Measurements from ENCODE around the gene MRPL39.
A peak's percentile ranks its signal among the peaks of the same experiment; 100 is the strongest.

The MRPL39 gene

DNA sequence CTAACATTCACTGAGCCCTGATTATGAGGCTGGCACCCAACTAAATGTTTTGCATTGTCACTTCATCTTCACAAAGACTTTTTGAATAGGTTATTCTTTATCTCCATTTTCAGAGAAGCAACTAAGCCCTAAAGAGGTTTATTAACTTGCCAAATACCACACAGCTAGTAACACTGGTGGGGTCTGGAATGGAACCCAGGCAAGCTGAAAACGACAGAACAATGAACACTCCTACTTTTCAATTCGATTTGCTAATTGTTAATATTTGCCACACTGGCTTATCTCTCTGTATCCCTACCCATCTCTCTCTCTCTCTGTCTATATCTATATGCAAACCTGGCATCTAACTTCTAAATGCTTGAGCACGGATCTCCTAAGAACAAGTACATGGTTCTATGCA lies 40.6 kb downstream of the MRPL39 start:
- no peak for DNase-seq

DNA sequence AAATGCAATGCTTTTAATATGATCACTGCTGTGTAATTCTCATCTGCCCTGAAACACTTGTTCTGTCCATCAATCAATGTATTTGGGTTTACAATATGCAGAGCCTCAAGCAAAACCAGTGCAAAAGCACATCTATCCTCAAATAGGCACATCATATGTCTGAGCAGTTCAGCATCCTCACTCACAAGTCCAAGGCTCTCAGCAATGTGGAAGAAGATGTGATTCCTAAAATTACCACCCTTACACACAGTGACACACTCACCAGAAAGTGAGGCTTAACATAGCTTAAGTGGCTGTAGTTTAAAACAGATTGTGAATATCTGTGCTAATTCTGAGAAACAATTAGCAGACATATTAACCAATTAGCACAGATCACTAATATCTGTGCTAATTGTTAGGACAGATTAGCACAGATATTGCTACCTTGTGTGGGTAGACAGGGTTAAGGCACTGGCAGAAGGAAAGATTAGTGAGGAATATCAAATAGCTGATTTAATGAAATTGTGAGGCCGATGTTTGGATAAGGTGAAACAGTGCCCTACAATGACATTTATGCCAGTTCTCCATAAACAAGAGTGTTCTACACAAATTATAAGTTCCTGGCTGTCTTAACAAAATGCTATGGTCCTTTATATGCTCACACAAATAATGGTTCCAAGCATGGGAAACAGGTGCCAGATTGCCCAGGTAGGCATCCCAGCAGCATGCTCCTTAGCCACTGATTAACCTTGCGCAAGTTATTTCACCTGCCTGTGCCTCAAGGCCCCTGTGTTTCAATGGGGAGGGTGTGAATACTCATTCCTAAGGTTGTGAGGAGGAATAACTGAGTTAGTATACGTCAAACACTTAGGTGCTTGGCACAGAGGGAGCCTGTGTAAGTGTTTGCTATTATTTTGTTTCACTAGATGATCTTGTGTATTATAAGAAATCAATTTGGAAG lies 41.7 kb downstream of the MRPL39 start:
- no peak for DNase-seq

DNA sequence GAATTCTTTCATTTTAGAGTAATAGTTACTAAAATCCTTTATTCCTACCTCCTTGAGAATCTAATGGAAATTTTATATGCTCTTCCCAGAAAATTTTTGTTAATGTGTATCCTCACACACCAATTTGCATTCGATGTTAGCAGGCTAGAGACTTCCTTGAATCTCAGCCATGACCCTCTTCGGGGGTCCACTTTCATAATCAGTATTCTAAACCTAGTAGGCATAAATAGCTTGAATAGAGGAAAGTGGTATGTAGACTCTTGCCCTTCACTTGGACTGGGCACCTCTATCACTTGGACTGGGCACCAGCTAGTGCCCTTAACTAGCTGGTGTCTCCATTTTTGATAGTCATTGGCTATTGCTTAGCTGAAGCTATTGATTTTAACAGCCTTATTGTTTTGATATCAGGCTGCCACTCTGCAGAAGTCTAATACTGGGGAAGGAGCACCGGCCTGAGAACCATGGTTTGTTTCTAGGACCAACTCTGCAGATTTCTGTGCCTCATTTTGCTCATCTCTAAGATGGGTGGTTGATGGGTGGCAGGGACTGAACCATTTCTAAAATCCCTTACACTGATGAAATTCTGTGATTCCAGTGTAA lies 42.8 kb downstream of the MRPL39 start:
- DNase-seq, result no peak

DNA sequence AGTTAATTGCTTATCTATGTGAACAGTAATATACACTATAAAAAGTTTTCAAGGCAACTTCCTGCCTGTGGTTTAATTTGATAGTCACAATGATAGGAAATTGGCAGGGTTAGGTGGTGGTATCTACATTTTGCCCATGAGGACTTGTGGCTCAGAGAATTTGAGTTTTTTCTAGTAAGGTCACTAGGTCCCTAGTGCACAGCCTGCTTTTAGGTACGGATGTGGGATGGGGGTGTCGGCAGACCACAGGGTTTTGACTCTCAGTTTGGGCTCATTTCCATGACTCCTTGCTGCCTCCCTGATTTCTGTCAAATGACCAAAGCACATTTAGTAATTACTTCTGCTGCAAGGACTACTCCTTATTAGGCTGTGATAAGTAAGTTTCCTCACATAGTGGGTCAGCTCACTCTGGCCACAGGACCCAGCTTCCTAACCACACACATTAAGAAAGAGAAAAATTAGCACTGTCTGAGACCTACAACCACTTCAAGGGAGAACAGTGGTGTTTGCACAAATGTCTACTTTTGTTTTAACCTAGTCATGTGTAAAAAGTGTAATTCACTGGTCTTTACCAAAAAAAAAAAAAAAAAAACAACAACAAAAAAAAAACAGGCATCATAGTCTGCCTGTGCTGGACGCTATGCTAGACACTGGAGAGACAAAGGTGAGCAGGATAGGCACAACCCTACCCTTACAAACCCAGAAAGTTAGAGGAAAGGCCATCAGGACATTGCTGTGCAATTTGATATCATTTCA lies 43.7 kb downstream of the MRPL39 start:
- DNase-seq, result no peak

DNA sequence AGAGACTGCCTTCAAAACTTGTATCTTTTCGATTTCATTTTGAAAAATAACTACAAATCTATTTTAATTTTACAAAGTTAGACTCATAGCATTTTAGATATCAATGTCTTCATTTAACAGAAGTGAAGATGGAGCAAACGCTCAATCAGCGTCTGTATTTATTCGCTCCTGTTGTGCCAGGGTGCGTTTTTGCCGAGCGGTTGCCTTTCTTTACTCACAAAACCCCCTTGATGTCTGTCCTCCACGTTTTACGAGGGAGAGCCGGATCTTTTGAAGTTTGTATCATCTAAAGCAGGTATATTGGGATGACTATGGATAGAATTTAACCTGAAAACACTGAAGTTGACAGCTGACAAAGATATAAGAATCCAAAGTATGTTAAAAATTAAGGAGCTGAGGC lies 44.6 kb downstream of the MRPL39 start:
- no peak for DNase-seq

DNA sequence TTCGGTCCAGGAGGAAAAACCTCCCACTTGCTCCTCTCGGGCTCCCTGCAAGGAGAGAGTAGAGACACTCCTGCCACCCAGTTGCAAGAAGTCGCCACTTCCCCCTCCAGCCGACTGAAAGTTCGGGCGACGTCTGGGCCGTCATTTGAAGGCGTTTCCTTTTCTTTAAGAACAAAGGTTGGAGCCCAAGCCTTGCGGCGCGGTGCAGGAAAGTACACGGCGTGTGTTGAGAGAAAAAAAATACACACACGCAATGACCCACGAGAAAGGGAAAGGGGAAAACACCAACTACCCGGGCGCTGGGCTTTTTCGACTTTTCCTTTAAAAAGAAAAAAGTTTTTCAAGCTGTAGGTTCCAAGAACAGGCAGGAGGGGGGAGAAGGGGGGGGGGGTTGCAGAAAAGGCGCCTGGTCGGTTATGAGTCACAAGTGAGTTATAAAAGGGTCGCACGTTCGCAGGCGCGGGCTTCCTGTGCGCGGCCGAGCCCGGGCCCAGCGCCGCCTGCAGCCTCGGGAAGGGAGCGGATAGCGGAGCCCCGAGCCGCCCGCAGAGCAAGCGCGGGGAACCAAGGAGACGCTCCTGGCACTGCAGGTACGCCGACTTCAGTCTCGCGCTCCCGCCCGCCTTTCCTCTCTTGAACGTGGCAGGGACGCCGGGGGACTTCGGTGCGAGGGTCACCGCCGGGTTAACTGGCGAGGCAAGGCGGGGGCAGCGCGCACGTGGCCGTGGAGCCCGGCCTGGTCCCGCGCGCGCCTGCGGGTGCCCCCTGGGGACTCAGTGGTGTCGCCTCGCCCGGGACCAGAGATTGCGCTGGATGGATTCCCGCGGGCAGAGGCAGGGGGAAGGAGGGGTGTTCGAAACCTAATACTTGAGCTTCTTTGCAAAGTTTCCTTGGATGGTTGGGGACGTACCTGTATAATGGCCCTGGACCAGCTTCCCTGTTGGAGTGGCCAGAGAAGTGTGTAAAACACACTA lies 45.3 kb downstream of the MRPL39 start:
- DNase-seq, result peak; percentile 66

DNA sequence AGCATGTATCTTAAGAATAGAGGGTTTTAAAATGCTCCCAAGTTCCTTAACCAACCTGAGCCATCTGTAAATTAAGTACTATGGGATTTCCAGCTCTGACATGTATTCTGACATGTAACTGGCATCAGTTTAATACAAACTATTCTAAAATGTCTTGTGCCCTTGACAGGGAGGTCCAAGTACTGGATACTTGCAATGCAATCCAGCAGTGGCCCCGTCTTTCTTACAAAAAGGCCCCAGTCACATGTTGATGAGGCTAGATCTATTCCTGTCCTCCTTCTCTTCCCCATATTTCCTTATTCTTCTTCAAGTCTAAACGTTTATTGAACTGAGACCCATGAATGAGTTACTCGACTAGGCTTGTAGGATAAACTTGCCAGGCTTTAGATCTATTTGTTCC lies 46.4 kb downstream of the MRPL39 start:
- no peak for DNase-seq

DNA sequence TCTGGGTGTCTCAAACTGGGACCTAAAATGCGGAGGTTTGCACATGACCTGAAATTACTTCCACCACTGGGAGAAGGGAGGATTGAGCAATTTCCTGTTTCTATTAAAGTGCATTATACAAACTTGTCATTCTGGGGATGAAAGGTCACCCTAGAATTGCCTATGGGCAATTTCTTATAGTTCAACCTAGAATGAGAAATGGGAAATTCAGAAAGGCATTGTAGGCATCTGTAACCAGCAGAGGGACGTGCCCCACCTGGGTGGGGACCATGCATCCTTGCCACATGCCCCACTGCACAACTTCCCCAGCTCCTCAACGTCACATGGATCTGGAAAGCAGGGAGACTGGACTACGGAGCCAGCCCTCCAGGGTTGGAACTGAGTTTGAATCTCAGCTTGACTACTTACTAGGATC lies 47.0 kb downstream of the MRPL39 start:
- DNase-seq, result no peak

DNA sequence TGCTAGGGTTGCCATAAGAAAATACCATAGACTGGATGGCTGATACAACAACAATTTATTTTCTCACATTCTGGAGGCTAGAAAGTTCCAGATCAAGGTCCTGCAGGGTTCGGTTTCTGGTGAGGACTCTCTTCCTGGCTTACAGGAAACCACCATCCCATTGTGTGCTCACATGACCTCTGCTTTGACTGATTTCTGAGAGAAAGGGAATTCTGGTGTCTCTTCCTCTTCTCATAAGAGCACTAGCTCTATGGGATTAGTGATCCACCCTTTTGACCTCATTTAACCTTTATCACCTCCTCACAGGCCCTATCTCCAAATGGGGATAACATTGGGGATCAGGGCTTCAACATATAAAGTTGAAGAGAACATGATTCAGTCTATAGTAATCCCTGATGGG lies 47.5 kb downstream of the MRPL39 start:
- DNase-seq, result no peak

DNA sequence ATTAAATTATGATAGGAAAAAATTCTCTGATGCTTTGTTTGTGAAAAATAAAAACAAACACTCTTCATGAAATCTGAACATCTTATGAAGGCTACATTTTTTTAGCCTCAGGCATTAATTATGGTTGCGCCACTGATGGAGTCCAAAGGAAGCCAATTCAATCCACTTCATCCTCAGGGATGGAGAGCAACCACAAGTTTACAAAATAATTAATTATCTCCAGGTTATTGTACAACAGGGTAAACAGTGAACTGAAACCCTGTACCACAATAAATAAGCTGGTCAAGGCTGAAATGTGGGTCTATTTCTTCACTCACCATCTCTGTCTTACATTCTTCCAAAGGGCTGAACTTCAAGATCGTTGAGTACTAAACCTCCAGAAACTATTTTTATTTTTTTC lies 49.2 kb downstream of the MRPL39 start:
- DNase-seq, result no peak

DNA sequence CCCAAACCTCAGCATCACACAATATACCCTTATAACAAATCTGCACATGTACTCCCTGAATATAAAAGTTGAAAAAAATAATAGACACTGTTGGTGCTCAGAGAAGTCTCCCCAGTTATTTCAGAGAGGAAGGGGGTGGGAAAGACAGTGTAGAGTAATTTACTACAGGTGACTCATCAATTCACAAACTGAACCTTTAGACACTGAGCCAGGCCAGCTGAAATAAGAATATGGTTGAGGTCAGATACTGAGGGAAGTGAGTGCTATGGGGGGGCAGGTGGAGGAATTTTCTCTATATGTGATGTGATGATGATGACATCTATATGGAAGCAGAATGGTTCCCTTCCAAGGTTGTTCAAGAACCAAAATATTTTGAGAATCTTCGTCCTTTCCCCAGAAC lies 50.1 kb downstream of the MRPL39 start:
- no peak for DNase-seq

DNA sequence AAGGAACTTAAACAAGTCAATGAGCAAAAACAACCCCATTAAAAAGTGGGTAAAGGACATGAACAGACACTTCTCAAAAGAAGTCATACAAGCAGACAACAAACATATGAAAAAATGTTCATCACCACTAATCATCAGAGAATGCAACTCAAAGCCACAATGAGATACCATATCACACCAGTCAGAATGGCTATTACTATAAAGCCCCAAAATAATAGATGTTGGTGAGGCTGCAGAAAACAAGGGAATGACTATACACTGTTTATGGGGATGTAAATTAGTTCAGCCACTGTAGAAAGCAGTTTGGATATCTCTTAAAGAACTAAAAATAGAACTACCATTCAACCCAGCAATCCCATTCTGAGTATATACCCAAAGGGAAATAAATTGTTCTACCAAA lies 51.2 kb downstream of the MRPL39 start:
- DNase-seq, result no peak

DNA sequence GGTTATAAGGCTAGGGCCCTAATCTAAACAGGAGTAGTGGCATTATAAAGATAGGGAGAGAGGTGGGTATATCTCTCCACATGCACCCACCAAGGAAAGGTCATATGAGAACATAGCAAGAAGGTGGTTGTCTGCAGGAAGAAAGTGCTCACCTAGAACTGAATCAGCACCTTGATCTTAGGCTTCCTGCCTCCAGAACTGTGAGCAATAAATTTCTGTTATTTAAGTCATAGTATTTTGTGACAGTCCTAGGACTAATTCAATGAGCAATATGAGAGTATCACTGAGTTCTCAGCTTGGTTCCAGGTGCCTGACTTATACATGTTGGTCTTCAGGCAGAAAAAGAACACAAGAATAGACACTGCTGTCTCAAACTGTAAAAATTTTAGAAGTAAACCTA lies 51.8 kb downstream of the MRPL39 start:
- no peak for DNase-seq

DNA sequence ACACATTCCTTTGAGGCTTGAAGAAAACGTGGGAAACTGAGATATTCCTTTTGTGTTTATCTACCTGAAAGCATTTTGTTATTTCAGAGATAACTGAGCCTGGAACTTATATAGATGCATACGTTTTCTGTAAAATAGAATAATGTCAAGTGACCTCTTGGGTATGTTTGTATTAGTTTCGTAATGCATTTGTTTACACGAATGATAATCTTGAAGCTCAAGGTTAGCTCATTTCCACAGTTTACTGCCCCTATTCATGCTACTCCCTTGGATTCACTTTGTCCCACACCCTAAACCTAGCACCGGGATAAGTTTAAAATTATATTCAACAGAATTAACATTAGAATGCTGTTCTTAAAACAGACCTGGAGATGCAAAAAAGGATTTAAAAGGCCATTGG lies 54.4 kb downstream of the MRPL39 start:
- DNase-seq, result no peak

DNA sequence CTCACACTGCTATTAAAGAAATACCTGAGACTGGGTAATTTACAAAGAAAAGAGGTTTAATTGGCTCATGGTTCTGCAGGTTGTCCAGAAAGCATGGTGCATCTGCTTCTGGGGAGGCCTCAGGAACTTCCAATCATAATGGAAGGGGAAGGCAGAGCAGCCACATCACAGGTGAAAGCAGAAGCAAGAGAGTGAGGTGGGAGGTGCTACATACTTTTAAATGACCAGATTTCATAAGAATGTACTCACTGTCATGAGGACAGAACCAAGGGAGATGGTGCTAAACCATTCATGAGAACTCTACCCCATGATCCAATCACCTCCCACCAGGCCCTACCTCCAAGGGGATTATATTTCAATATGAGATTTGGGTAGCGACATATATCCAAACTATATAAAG lies 55.7 kb downstream of the MRPL39 start:
- no peak for DNase-seq

DNA sequence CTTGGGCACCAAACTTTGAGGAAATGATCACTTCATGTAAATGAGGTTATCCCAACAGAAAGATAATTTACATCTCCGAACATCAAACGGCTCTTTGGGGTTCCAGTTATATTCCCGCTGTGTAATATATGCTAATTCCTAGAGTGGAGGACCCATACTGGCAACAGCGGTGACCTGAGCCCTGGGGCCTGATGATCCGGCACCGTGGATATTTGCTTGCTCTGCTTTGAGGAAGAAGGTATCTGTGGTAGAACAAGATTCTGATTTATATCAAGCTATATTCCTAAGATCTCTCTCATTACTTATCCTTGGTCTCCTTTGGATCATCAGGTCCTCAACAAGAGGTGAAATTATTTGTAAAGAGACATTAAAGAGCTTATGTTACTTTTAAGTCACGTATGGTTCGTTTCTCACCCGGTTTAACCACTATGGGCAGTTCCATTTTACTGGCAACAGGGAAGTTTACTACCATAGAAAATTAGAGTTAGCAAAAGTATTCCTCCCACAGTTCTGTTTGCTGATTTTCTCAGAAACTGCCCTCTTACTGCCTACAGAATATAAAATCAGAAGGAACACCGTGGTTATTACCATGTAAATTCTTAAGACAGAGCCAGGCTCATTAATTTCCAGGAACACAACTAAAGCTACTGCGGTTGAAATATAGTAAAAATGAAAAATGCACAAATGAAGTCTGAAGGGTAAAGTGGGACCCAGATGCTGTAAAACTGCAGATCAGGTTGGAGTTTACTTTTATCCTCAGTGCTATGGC lies 56.7 kb downstream of the MRPL39 start:
- DNase-seq, result no peak

DNA sequence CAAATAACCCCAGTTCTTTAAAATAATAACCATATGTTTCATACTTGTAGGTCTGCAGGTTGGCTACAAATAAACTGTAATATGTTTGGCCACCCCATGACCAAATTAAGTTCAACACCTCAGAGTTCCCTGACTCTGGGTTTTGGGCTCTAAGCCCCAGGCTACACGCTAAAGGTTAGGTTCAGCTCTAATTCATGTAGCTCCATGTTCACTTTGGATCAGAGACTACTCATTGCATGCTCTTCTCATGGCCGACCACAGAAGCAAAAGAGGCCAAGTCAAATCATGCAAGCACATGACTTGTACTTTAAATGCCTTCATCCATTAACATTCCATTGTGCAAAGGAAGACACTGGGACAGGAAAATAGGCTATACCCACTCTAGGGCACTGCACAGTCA lies 66.2 kb downstream of the MRPL39 start:
- DNase-seq, result no peak

DNA sequence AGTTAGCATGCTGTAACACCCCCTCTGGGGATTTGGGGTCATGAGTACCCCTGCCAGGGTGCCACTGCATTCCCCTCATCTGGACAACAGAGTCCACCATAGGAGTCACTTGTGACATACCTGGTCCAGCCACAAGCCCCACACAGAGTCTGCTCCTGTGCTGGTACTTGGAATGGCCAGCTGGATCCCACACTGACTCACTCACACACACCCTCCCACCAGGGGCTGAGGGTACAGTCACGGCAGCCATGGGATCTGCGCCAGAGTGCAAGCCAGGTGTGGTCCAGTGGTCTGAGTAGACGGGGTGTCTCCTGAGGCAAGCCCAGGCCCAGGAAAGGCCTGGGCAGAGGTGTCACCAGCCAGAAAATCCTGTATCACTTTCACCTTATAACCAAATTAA lies 67.7 kb downstream of the MRPL39 start:
- DNase-seq, result no peak

DNA sequence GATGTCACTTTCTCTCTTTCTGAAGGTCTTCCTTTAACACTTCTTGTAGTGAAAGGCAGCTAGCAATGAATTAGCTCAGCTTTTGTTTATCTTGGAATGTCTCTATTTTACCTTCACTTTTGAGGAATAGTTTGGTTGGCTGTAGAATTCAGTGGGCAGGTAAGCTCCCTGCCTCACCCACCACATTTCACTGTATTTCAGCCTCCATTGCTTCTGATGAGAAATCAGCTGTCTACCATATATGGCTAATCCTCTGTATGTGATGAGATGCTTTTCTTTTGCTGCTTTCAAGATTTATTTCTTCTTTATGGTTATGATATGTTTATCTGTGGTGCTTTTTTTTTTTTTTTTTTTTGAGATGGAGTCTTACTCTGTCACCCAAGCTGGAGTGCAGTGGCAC lies 70.1 kb downstream of the MRPL39 start:
- no peak for DNase-seq

DNA sequence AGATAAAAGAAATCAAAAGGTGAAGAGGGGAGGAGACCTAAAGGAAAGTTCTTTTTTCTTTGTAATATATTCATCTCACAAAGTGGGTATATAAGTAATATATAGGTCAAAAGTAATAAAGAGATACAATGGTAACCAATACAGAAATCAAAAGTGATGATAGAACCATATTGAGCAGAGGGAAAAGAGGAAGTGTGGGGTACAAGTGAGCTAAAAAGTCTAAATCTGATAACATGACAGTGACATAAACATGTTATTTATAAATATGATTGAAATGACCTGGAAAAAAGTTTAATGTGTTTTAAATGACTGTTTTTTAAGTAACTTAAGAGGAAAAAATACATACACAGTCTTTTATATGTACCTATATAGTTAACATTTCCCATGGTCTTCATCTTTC lies 70.5 kb downstream of the MRPL39 start:
- no peak for DNase-seq

DNA sequence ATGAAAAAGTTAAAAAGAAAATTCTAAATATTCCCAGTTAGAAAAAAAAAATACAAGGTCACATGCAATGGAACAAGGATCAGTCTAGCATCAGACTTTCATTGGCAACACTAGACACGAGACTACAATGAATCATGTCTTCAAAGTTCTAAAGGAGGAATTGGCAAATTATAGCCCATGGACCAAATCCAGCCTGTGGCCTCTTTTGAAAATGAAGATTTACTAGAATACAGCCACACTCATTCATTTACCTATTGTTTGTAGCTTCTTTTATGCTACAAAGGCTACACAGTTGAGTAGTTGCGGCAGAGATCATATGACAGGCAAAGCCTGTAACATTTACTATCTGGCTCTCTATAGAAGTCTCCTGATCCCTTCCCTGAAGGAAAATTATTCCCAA lies 71.4 kb downstream of the MRPL39 start:
- no peak for DNase-seq
